Thoracic aorta (tissue), 2 donors: ENCODE results near the gene EML6. TPM values are rescaled to one million over a fixed set of nuclear protein-coding genes. Genes with fewer than 3 reads are reported as not detected.

Source experiments
- ATAC-seq: fragments of 150-250 bp; one replicate; pipeline ENCODE4 v1.8.0; 2017; ENCODE audit warnings: low read depth; ENCODE audit not compliant: insufficient number of reproducible peaks, low FRiP score
- DNase-seq: peaks from one replicate; pipeline ENCODE4 v3.0.0-alpha.2; 2020; ENCODE audit warnings: low spot score
- H3K27ac ChIP-seq, 2 donors: fragments of 200-600 bp; sonication (generic); 1 replicate in 1 of 2; 2 replicates in 1 of 2; pipeline ENCODE4 v1.5.1; 2016; ENCODE audit warnings: mild to moderate bottlenecking in 2 of 2, moderate library complexity in 2 of 2
- H3K27me3 ChIP-seq: fragments of 200-600 bp; sonication (generic); replicated peaks from 2 replicates; pipeline ENCODE4 v1.6.0; 2016; ENCODE audit warnings: mild to moderate bottlenecking; ENCODE audit not compliant: insufficient read depth
- H3K36me3 ChIP-seq: fragments of 200-600 bp; sonication (generic); one replicate; pipeline ENCODE4 v1.5.1; 2016
- H3K4me1 ChIP-seq, 2 donors: fragments of 200-600 bp; sonication (generic); 1 replicate in 1 of 2; 2 replicates in 1 of 2; pipeline versions ENCODE4 v1.5.1 to v1.6.0; 2016; ENCODE audit warnings: low read depth in 2 of 2, mild to moderate bottlenecking in 1 of 2; ENCODE audit not compliant: control insufficient read depth in 1 of 2
- H3K4me3 ChIP-seq: fragments of 200-600 bp; sonication (generic); 2 replicates; pipeline ENCODE4 v1.5.1; 2016; ENCODE audit warnings: mild to moderate bottlenecking
- H3K9me3 ChIP-seq: fragments of 200-600 bp; sonication (generic); 2 replicates; pipeline ENCODE4 v1.5.1; 2016
- CTCF ChIP-seq: fragments of 200-600 bp; sonication (generic); IDR thresholded peaks from one replicate; pipeline ENCODE4 v1.5.1; 2019; ENCODE audit warnings: antibody characterized with exemption
- total RNA-seq, 2 donors: library from RNA; depleted of rRNA; stranded (reverse); fragments of >200 nt; gene quantifications; one replicate each; pipeline versions ENCODE4 v1.1.0 to v1.2.3, GENCODE V29; 2016

Gene EML6
- total RNA-seq, 2 donors from 2014 or later, result 0.81 to 0.92 TPM

GRCh38 chr2:55014962-55015939 is 291.8 kb downstream of the EML6 start:
- H3K4me1 ChIP-seq, result peaks cover 57 to 65% of the 10 kb centered on the region in 2 donors
- H3K4me3 ChIP-seq, result no peak overlapping the region
- no peaks in the 10 kb centered on the region for H3K9me3 ChIP-seq
- H3K27ac ChIP-seq, result peak overlapping the region in 1 of 2 donors; percentile 14
- peak; percentile 54 for TF ChIP-seq CTCF
- DNase-seq, result no peak
- H3K27me3 ChIP-seq, result no peaks in the 10 kb centered on the region
- no peaks in the 10 kb centered on the region for H3K36me3 ChIP-seq
- peak; percentile 50 for ATAC-seq

- H3K36me3 ChIP-seq, result no peaks in the 10 kb centered on the region
- no peaks in the 10 kb centered on the region for H3K27me3 ChIP-seq
- no peak overlapping the region for H3K4me3 ChIP-seq
- H3K9me3 ChIP-seq, result no peaks in the 10 kb centered on the region
- TF ChIP-seq CTCF, result no peak
- DNase-seq (no peak), ATAC-seq (no peak)
- H3K4me1 ChIP-seq, result peaks cover 41 to 55% of the 10 kb centered on the region in 2 donors
- no peak overlapping the region for H3K27ac ChIP-seq
Observed at GRCh38 chr2:55017428-55017827, 294.0 kb downstream of the EML6 start.

- DNase-seq (no peak), ATAC-seq (no peak)
- Histone ChIP-seq H3K4me3 (no peak overlapping the region), H3K27ac (no peak overlapping the region), H3K9me3 (no peaks in the 10 kb centered on the region), H3K27me3 (no peaks in the 10 kb centered on the region), H3K4me1 (peaks cover 41 to 55% of the 10 kb centered on the region in 2 donors), H3K36me3 (no peaks in the 10 kb centered on the region)
- TF ChIP-seq CTCF, result no peak
Observed at GRCh38 chr2:55017880-55018279, 294.4 kb downstream of the EML6 start.

DNA sequence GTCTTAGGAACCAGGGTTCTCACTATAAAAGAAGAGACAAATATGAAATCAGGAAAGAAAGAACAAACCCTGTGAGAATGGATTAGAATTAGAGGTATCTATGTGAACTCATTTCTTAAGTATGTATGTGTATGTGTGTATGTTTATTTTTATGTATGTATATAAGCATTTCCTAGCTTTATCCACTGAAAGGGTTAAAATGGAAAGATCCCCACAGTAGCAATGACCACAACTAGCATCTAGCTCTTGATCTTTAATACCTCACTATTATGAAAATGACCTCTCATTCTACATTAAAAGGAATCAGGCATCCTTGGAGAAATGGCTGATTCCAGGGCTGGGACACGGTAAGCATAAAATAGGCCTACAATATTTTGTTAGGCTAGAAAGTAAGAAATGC is 295.2 kb downstream of the EML6 start:
- Histone ChIP-seq H3K27ac (no peak overlapping the region), H3K4me1 (peaks cover 35 to 55% of the 10 kb centered on the region in 2 donors), H3K9me3 (no peaks in the 10 kb centered on the region), H3K27me3 (no peaks in the 10 kb centered on the region), H3K4me3 (no peak overlapping the region), H3K36me3 (no peaks in the 10 kb centered on the region)
- ATAC-seq (no peak), DNase-seq (no peak)
- TF ChIP-seq CTCF, result no peak

- Histone ChIP-seq H3K4me3 (no peak overlapping the region), H3K36me3 (no peaks in the 10 kb centered on the region), H3K4me1 (peaks cover 35 to 53% of the 10 kb centered on the region in 2 donors), H3K9me3 (no peaks in the 10 kb centered on the region), H3K27me3 (no peaks in the 10 kb centered on the region), H3K27ac (peak overlapping the region in 1 of 2 donors; percentile 18)
- DNase-seq (no peak), ATAC-seq (no peak)
- TF ChIP-seq CTCF, result no peak
Observed at GRCh38 chr2:55019526-55020258, 296.2 kb downstream of the EML6 start.
